GM12865 (cell line): ENCODE data around the gene SMG6.
A peak's percentile ranks its signal among the peaks of the same experiment; 100 is the strongest.
"Not testable (repeated sequence)": the region's sequence is repeated elsewhere in the genome, so short reads cannot be mapped to it uniquely, and the experiment has no call there.

Experiments used
- DNase-seq: peaks from one replicate; pipeline ENCODE4 v3.0.0; 2010; ENCODE audit warnings: low read depth
- H3K4me3 ChIP-seq: 2 replicates; pipeline ENCODE4 v1.5.1; 2011; ENCODE audit warnings: mild to moderate bottlenecking, low read depth, low read length, control low read depth
- TF ChIP-seq, protein P1 (sequence below): IDR thresholded peaks from 2 replicates; pipeline ENCODE4 v1.5.1; 2011; ENCODE audit warnings: low read length, control low read depth, low read depth, inconsistent platforms; ENCODE audit not compliant: insufficient read depth; ENCODE audit errors: missing control alignments

SMG6 gene

DNA sequence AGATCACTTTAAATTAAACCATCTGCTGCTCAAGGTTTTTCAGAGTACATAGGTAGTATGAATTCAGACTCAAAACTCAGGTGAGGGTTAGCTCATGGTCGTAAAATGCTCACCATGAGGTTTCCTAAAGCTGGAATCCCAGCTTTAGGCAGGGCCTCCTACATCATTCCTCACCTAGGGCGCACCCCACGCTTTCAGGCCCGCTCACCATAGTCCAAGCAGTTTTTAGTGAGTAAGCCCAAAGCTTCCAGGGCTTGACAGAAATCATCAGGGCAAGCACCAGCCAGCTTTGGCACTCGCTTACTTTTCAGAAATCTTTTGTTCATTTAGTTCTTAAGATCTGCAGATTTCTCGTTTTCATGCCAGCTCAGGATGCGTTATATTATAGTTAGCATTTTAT is 158.9 kb downstream of the SMG6 start:
- H3K4me3 ChIP-seq = no peak overlapping the region
- TF ChIP-seq, protein P1, sequence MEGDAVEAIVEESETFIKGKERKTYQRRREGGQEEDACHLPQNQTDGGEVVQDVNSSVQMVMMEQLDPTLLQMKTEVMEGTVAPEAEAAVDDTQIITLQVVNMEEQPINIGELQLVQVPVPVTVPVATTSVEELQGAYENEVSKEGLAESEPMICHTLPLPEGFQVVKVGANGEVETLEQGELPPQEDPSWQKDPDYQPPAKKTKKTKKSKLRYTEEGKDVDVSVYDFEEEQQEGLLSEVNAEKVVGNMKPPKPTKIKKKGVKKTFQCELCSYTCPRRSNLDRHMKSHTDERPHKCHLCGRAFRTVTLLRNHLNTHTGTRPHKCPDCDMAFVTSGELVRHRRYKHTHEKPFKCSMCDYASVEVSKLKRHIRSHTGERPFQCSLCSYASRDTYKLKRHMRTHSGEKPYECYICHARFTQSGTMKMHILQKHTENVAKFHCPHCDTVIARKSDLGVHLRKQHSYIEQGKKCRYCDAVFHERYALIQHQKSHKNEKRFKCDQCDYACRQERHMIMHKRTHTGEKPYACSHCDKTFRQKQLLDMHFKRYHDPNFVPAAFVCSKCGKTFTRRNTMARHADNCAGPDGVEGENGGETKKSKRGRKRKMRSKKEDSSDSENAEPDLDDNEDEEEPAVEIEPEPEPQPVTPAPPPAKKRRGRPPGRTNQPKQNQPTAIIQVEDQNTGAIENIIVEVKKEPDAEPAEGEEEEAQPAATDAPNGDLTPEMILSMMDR = no peak
- DNase-seq = no peak

DNA sequence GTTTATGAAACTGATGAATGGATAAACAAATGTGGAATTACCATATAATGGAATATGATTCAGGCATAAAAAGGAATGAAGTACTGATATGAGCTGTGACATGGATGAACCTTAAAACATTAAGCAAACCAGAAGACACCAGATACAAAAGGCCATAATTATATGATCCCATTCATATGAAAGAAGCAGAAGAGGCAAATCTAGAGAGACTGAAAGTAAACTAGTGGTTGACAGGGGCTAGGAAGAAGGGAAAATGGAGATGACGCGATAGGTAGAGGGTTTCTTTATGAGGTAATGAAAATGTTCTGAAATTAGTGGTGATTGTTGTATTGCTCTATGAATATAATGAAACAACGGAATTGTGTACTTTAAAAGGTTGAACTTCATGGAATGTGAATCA is 160.3 kb downstream of the SMG6 start:
- DNase-seq = no peak
- no peak overlapping the region for H3K4me3 ChIP-seq
- TF ChIP-seq, protein P1 = no peak

DNA sequence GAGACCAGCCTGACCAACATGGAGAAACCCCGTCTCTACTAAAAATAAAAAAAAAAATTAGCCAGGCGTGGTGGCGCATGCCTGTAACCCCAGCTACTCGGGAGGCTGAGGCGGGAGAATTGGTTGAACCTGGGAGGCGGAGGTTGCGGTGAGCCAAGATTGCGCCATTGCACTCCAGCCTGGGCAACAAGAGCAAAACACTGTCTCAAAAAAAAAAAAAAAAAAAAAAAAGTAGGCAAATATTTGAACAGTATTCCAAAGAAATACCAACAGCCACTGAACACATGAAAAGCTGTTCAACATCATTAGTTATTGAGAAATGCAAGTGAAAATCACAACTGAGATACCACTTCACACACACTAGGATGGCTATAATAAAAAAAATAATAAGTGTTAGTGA is 160.9 kb downstream of the SMG6 start:
- DNase-seq, H3K4me3 ChIP-seq: not testable (repeated sequence)

DNA sequence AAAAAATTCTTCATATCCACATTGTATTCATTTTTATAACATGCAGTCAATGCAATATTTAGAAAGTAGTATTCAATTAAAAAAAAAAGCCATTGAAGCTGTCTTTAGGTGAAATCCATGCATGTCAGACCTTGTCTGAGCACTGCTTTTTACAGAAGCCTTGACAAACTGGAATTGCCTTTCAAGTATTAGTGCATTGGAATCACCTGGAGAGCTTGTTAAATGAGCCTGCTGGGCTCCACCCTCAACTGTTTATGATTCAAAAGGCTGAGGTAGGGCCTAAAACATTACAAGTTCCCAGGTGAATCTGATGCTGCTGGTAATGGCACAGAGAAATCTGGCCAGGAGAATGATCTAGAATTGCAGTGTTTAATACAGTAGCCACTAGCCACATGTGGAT is 162.9 kb downstream of the SMG6 start:
- no peak overlapping the region for H3K4me3 ChIP-seq
- TF ChIP-seq, protein P1 = no peak
- no peak for DNase-seq

DNA sequence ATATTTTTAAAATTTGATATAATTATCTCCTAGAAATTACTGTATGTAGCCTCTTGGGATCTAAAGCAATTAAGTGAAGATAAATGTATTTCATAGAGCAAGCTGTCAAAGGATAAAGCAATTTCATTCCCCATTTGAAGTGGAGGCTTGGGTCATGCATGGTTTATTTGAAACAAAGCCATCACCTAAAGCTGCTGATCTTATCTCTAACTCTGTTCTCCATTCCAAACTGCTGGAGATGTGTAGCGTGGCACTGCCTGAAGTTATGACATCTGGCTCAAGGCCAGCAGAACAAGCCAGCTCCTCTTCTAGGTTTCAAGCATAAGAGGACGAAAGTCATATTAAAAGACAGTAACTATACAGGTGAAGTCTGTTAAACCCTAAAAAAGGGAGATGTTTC is 164.8 kb downstream of the SMG6 start:
- H3K4me3 ChIP-seq = no peak overlapping the region
- DNase-seq = peak; percentile 78
- TF ChIP-seq, protein P1 = no peak

DNA sequence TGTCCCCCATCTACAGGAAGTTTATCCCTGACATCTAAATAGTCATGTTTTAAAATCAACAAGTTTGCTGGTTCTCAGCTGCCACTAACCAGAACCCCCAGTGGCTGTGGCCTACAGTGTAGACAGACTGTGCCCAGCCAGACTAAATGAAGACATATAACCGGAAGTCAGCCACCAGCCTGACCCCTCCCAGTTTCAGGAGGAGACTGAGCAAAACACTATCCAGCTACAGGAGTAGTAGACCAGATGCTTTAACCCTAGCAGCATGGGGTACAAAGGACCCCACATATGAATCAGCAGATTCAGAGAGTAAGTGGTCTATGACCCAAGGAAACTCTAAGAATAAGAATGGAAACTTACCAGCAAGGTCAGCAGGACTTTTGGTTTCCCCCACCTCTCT is 165.3 kb downstream of the SMG6 start:
- H3K4me3 ChIP-seq = no peak overlapping the region
- TF ChIP-seq, protein P1 = no peak
- peak; percentile 92 for DNase-seq

DNA sequence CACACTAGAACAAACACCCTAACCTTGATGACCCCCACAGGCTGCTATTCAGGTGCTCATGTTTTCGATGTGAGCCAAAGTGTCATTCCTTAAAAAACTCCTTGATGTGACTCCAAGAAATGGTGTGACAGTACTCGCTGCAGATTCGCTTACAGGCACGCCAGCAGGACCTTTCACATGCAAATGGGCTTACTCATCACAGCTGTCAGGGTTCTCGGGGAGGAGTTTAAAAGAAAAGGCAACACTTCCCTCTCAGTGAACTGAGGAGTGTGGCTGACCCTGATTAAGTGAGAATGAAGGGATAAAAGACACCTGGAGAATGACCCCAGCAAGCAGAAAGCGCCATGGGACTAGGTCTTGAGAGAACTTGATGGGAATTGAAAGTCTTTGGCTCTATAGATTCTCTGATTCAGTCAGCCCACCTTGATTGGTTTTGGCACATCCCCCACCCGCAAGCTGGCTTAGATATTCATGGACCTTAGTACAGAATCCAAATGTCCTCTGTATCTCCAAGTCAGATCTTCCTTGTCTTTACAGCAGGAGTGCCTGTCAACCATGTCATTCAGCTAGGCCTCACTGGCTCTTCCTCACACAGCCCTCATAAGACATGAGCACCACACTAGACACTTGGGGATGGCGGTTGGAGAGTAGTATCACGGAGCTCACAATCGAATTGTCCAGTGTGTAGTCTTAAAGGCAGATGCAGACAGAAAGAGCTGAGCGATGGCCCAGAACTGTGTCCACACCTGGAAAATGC is 166.1 kb downstream of the SMG6 start:
- H3K4me3 ChIP-seq = peak overlapping the region; percentile 5; the same call in 1 of the 2 replicates
- DNase-seq = peak; percentile 90
- TF ChIP-seq, protein P1 = no peak

DNA sequence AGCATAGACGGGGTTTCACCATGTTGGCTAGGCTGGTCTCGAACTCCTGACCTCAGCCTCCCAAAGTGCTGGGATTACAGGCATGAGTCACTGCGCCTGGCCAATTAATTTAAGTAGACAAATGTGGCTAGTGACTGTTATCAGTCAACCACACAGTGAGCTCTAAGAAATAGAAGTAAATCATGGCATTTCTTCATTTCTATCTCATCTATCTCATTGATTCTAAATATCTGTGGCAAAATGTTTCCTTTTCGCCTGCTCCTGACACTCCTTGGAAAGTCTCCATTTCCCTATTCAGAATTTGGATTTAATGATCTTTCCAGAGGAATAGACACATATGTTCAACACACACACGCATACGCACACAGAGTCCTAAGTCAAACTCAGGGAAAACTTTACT is 167.3 kb downstream of the SMG6 start:
- no peak for DNase-seq
- TF ChIP-seq, protein P1 = no peak
- no peak overlapping the region for H3K4me3 ChIP-seq
